8988T (cell line): Measurements from ENCODE around the gene GNL1.

Experiments
- DNase-seq: peaks from one replicate; pipeline ENCODE4 v3.0.0; 2011

GNL1 gene

GRCh38 chr6:30556066-30556905, at the start of gene GNL1:
Gene GNL1, minus strand, starts transcription at chr6:30556489. Its CDS starts 286 bp downstream, at chr6:30556203.
- DNase-seq: peak; percentile 73

DNA sequence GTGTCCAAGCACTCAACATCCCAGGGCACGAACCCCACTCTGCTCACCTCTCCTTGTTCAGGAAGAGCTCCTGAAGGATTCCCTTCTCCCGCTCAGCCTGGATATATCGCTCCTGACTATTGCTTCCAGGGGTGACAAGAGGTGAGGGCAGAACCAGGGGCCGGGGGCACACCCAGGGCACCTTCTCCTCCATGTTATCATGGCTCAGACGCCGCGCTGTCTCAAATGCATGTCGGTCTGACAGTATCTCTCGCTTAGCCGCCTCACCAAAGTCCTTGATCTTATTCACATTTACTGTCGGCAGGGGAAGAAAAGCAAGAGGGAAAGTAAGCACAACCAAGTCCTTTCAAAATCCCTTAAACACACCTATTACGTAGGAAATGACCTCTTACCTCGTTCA, 47.7 kb upstream of the GNL1 start:
- DNase-seq: no peak

DNA sequence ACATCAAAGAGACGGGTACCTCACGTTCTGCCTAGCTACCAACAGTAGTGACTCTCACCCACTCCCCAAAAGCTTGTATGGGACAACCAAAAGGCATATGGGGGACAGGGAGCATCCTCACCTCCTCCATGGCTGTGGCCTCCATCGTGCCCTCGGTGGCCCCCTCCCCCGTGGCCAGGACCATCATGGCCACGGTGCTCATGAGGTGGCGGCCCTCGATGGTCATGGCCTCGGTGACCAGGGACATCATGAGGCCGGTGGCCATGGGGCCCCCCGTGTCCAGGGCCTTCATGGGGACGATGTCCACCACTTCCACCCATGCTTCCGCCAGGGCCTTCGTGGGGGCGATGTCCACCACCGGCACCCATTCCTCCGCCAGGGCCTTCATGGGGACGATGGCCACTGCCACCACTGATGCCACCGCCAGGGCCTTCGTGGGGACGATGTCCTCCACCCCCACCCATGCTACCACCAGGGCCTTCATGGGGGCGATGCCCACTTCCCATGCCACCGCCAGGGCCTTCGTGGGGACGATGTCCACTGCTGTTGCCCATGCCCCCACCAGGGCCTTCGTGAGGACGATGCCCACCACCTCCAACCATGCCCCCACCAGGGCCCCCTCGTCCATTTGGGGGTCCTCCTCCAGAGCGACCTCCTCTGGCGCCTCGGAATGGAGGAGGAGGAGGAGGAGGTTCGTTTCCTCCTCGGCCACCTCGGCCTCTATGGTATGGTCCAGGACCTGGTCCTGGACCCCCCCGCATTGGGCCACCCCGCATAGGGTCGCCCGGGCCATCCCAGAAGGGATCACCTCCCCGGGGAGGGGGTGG, 45.7 kb upstream of the GNL1 start:
- no peak for DNase-seq

- no peak for DNase-seq
Observed at GRCh38 chr6:30601436-30601814, 45.1 kb upstream of the GNL1 start.

DNA sequence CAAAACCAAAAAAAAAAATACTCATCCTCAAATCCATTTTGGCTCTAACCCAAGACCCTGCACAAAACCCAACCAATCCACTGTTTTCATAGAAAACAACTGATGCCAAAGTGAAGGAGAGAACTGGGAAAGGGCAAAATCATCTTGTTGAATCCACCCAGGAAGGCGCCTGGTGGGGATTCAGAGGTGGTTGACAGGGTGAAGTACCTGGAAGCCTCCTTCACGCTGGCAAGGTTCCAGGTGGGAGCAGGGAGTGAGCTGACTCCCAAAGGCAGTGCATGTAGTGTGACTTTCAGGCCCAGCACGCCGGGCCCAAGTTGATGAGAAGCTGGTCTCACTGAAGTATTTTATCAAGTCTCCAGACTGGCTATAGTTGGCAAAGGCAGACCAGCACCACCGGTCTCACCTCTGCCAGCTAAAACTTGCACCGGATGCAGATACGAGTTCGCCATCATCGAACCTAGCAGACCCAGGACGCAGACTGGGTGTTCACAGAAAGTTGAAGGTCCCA, 44.2 kb upstream of the GNL1 start:
- no peak for DNase-seq

DNA sequence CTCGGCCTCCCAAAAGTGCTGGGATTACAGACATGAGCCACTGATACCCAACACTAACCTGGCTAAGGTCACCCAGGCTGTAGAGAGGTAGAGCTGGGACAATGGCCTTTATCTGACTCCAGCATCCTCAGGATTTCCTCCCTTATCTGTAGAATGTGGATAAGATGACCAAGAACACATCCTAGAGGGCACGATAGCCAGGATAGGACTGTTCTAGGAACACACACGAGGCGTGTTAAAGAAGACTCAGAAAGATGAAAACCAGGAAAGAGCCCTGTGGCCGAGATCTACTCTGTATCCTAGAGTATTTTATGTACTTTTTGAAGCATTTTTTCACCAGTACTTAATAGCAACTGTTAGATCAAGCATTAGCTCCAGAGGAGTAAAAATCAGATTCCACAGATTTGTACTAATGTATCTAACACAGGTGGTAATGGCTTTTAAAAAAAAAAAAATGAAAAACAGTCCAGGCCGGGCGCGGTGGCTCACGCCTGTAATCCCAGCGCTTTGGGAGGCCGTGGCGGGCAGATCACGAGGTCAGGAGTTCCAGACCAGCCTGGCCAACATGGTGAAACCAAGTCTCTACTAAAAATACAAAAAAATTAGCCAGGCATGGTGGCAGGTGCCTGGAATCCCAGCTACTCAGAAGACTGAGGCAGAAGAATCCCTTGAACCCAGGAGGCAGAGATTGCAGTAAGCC, 43.5 kb upstream of the GNL1 start:
- no peak for DNase-seq

DNA sequence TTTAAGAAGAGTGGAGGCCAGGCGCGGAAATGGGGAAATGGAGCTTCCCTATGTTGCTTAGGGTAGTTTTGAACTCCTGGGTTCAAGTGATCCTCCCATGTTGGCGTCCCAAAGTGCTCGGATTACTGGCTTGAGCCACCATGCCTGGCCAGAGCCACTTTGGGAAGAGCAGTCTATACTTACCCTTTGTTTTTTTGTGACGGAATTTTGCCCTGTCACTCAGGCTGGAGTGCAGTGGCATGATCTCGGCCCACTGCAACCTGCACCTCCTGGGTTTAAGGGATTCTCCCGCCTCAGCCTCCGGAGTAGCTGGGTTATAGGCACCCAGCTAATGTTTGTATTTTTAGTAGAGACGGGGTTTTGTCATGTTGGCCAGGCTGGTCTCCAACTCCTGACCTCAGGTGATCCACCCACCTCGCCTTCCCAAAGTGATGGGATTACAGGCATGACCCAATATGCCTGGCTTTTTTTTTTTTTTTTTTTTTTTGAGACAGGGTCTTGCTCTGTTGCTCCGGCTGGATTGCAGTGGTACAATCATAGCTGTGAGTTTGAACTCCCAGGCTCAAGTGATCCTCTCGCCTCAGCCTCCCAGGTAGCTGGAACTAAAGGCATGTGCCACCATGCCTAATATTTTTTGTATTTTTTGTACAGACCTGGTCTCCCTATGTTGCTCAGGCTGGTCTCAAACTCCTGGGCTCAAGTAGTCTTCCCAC, 42.8 kb upstream of the GNL1 start:
- no peak for DNase-seq

DNA sequence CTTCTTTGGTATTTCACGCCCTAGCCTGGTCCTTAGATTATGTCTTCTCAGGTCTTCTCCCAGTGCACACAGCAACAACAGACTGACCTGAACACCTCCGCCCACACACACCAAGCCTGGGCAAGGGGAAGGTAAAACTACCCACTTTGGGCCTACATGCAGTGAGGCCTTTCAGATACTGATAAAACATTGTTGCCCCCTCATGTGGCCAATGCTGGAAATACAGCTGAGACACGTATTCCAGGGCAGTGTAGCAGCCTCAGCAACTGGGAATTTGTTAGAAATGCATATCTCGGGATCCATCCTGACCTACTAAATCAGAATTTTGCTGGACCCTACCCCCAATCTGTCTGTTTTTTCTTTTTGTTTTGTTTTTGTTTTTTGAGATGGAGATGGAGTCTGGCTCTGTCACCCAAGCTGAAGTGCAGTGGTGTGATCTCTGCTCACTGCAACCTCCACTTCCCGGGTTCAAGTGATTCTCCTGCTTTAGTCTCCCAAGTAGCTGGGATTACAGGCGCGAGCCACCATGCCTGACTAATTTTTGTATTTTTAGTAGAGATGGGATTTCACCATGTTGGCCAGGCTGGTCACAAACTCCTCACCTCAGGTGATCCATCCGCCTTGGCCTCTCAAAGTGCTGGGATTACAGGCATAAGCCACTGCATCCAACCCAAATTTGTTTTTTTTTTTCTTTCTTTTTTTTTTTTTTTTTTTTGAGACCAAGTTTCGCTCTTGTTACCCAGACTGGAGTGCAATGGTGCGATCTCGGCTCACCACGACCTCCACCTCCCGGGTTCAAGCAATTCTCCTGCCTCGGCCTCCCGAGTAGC, 41.2 kb upstream of the GNL1 start:
- peak; percentile 48 for DNase-seq

DNA sequence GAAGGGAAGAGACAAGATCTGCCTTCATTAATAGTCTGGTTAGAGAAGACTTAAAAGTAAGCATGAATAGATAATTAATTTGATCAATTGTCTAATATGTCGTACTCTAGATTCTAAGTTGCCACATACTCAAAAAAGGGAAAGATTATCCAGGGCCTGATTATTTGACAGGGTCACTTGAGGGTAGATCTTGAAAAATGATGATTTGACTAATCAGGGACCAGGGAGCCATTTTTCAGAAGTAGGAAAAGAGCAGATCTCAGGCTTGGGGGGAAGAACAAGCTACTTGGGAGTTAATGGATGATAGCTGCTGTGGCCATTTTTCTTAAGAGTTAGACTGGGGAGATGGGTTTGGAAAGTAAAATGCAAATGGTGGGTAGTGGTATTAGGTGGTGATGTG, 36.0 kb upstream of the GNL1 start:
- DNase-seq: no peak

- no peak for DNase-seq
Observed at GRCh38 chr6:30591008-30591407, 34.7 kb upstream of the GNL1 start.

DNA sequence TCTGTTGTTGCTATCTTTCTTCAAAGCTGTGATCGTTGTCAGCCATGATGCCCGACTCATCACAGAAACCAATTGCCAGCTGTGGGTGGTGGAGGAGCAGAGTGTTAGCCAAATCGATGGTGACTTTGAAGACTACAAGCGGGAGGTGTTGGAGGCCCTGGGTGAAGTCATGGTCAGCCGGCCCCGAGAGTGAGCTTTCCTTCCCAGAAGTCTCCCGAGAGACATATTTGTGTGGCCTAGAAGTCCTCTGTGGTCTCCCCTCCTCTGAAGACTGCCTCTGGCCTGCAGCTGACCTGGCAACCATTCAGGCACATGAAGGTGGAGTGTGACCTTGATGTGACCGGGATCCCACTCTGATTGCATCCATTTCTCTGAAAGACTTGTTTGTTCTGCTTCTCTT, 34.2 kb upstream of the GNL1 start:
- DNase-seq: no peak

GRCh38 chr6:30589754-30590358, 33.6 kb upstream of the GNL1 start:
- DNase-seq: no peak

DNA sequence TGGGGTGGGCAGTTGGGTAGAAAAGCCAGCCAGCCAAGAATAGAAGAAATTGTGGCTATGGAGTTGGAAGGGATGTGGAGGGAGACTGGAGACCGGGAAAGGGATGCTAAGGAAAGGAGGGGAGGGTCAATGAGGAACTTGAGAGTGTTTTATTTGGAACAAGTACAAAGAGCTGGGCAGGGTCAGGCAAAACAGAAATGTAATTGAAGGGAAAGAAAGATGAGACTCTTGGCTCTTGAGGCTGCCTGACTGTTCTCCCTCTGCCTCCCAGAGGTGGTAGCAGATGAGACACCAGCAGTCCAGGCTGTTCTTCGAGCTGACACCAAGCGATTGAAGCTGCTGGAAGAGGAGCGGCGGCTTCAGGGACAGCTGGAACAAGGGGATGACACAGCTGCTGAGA, 27.6 kb upstream of the GNL1 start:
- DNase-seq: no peak

GRCh38 chr6:30578051-30578450, 21.8 kb upstream of the GNL1 start:
- DNase-seq: no peak

DNA sequence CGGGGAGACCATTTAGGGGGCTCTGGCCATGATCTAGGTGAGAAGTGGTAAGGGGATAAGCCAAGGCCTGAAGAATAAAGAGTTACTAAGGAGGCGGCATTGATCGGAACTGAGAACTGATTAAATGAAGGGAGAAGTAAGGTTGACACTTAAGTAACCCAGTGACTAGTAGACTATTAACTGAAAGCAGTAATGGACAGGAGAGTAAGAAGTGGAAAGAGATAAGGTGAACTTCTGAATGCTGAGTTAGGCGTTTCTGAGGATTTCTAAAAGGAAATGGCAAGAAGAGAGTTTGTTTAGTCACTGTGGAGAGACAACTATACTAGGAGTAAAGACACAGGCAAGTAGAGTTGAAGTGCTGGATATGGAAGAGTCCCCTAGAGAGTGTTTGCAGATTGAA, 16.8 kb upstream of the GNL1 start:
- no peak for DNase-seq

- DNase-seq: no peak
Observed at GRCh38 chr6:30572148-30572547, 15.9 kb upstream of the GNL1 start.

DNA sequence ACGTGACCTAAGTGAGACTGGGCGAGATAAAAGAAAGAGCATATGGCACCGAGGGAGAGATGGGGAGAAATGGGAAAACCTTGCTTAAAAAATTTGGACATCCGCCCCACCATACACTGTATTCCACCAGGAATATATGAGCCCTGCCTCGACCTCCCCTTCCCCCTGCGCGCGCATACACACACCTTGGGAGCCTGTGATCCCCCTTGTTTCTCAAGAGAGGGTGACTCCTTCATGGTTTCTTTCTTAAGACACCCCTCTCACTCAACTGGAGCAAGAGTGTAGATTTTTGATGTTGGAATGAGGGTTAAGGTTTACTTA, 15.4 kb upstream of the GNL1 start:
- DNase-seq: no peak

DNA sequence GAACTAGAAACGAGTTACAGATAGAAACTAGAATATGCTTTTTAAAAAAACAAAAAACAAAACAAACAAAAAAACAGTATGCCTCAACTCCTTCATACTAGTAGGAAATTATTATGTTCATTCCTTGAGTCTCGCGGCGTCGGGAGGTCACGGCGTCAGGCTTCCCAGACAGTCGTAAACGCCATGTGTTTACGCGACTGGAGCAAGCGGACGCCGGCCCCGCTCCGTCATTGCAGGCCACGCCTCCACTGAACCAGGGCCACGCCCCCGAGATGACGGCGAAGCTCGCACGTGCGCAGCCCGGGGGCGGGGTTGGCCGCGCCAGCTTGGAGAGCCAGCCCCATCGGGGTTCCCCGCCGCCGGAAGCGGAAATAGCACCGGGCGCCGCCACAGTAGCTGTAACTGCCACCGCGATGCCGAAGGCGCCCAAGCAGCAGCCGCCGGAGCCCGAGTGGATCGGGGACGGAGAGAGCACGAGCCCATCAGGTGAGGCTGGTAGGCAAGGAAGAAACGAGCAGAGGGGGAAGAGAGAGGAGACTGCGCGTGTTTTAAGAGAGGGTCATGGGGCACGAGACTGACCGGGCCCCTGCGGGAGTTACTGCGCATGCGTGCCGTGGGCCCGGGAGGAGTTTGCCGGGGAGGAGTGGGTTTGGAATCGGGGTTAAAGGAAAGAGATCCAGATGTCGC, 14.9 kb upstream of the GNL1 start, which contains the start of gene ABCF1:
TSS of gene ABCF1 (plus strand) at position 368 of the 687 bp plus-strand sequence. CDS start at position 414, 46 bp downstream.
- peak; percentile 87 for DNase-seq

GRCh38 chr6:30570740-30571074, 14.4 kb upstream of the GNL1 start:
- no peak for DNase-seq

DNA sequence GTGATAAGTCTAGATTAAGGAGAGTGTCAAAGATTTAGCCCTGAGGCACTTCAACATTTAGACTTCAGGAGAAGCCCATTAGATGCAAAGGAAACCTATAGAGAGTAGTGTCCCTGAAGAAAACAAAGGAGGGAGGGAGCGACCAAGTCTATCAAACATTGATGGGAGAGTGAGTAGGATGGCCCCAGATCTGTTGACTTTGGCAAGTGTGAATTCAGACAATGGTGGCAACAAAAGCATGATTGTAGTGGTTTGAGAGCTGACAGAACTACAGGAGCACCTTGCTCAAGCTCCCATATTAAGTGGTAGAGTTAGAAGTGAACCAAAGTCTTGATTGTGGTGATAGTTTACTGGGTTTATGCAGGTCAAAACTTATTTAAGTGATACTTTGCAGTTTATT, 14.0 kb upstream of the GNL1 start:
- DNase-seq: no peak

DNA sequence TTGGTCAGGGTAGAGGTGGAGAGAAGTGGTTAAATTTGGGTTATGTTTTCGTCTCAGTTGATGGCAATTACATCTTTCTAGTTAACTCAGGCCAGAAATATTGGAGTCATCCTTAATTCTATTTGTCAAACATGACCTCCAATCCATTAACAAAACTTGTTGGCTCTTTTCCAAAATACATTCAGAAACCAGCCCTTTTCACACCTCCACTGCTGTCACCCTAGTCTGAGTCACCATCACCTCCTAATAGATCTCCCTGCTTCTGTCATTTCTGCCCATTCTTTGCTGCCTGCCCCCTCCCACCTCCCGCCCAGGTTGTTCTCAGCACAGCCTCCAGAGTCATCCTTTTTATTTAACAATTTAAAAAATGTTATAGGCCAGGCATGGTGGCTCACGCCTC, 12.0 kb upstream of the GNL1 start:
- no peak for DNase-seq
